ENCODE results near the gene RGL3. TPM values are rescaled to one million over a fixed set of nuclear protein-coding genes. Genes with fewer than 3 reads are reported as not detected.
"Not testable (repeated sequence)": the region's sequence is repeated elsewhere in the genome, so short reads cannot be mapped to it uniquely, and the experiment has no call there.

Gene RGL3
- total RNA-seq, 1 experiment from 2014 or later = 7.3 TPM

DNA sequence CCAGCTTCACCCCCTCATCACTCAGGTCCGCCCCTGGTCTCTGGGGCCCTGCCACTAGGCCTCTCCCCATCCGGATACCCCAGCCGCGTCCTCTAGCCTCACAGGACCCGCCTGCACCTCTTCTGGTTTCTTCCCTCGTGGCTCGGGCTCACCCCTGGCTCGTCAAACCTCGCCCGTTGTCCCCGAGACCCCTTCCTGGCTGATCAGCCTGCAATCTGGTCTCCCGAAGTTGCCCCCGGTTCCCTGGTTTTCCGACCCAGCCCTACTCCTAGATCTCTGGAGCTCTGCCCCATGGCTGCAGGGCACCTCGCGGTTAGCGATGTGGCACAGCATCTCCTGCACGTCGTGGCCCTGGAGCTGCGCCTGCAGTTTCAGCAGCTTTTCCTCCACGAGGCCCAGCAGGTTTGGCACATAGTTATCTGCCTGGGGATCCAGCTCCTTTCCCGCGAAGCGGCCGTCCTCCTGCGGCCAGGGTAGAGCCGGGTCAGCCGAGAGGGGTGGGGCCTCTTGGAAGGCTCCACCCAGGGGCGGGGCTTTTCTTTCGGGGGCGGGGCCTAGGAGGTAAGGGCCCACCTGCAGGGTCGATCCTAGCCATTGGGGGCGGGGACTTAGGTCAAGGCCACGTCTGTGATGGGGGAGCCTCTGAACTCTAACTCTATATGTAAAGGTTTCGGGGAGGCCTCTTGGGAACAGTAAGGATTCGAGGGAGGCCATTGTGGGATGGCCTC is 2.4 kb upstream of the RGL3 start:
- no peak for DNase-seq (ENCODE audit: extremely low read depth, low read depth)

DNA sequence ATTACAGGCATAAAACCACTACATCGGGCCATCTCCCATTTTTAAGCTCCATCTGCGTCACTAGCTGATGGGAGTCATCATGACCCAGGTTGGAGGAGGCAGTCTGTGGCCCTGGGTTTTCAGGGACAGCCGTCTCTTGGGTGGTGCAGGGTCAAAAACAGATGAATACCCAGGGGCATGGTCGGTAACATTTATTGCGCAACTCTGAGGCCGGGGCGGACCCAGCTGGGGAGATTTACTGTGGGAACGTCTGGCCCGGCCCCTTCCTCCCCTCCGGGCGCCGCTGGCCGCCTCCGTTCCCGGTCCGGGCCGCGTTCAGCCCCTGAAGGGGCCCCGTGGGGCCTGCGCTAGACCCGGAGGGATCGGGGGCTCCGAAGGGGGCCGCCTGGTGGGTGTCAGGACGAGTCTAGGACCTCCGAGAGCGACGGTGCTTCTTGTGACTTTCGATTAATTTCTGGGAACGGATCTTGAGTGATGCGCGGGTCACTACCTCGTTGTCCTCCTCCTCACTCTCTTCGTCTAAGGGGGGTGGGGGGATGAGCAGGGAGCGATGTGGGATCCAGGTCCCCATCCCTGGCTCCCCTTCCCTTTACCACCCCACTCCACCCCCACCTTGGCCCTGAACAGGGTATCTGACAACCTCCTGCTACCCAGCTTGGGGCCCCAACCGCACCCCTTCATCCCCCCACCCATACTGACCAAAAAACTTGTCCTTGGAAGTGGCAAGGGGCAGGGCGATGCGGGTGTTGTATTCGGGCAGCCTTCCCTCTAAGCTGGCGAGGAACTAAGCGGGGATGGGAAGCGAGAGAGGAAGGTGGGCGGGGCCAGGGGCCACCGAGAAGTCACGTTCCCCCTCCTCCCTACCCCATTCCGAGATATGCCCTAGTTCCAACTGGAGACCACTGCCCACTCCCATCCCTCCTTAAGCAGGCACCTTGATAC is 1.6 kb upstream of the RGL3 start:
- DNase-seq (ENCODE audit: extremely low read depth, low read depth) = no peak

DNA sequence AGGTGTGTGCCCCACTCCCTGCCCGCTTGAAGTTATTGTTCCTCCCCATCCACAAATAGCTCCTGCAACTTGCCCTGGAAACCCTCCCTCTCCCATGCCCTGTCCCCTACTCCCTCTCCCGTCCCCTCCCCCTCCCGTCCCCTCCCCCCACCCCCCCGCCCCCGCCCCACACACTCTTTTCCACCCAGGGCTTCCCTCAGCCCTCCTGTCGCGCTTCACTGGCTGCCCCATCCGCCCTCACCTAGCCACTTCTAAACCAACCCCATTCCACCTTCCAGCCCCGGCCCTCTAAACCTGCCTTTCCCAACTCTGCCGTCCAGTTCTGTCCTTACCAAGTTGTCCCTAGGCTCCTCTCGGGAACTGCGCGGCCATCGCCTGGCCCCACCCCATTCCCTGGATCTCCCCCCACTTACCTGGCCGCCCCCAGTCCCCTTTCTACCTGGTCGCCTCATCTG is 993 bp downstream of the RGL3 start:
- no peak for DNase-seq (ENCODE audit: extremely low read depth, low read depth)

DNA sequence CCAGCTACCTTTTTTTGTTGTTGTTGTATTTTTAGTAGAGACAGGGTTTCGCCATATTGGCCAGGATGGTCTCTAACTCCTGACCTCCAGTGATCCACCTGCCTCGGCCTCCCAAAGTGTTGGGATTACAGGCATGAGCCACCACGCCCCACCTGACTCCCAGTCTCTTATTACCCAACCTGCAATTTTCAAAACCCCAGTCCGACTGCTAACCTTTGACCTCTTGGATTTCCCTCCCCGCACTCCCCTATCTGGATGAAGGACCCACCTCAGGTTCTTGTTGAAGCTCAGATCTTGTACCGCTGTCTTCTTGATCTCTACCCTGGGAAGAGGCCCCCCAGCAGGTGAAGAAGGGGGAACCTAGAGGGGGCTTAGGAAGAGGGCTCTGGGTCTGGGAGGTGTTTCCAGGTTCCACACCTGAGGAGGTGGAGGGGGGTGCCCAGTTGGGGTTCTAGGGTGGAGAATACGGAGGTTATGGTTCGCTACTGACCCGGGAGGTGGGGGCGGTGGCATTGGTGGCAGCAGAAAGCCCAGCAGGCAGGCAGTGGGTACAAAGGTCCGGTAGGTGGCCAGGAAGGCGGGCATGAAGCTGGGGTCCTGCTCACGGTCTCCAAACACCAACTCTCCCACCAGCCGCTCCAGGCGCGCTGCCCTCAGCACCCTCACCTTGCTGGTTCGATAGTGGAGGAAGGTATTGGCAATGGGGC is 2.6 kb downstream of the RGL3 start:
- no peak for DNase-seq (ENCODE audit: extremely low read depth, low read depth)

DNA sequence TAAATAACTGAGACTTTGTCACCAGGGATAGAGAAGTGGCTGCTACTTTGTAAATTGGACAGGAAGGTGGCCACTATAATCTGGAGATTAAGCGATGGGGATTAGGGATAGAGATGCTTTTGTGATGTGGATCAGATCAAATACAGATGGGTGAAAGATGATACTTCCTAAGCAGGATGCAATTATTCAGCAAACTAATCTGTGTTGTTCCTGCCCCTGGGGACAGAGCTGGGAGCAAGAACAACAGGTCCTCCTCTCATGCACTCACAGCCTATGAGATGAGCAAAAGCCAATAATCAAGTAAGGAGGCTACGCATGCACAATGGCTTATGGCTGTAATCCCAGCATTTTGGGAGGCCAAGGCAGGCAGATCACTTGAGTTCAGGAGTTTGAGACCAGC is 4.6 kb downstream of the RGL3 start:
- no peak for DNase-seq (ENCODE audit: extremely low read depth, low read depth)

DNA sequence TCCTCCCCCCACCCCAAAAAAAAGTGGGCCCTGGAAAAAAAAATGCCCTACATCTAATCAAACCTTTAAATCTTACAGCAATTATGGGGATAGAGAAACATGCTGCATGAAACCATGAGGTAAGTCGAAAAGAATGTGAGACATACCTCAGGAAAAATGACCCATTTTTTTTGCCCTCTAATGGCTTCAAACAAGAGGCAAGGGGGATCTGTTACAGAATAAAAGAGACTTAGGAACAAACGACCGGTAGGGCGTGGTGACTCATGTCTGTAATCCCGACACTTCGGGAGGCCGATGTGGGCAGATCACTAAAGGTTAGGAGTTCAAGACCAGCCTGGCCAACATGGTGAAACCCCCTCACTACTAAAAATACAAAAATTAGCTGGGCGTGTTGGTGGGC is 8.4 kb downstream of the RGL3 start:
- DNase-seq (ENCODE audit: extremely low read depth, low read depth) = no peak

DNA sequence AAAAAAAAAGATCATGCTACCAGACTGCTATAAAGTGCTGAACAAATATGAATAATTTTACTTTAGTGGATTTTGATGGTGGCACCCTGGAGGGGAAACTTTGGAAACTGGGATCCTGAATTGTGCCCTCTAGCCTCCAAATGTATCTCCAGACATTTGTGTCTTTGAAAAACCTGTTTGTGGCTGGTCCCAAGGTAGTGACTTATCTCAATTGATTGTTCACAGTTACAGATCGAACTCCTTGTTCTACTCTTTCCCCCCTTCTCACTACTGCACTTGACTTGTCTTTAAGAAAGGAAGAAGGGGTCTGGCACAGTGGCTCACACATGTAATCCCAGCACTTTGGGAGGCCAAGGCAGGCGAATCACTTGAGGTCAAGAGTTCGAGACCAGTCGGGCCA is 10.5 kb downstream of the RGL3 start:
- no peak for DNase-seq (ENCODE audit: extremely low read depth, low read depth)

DNA sequence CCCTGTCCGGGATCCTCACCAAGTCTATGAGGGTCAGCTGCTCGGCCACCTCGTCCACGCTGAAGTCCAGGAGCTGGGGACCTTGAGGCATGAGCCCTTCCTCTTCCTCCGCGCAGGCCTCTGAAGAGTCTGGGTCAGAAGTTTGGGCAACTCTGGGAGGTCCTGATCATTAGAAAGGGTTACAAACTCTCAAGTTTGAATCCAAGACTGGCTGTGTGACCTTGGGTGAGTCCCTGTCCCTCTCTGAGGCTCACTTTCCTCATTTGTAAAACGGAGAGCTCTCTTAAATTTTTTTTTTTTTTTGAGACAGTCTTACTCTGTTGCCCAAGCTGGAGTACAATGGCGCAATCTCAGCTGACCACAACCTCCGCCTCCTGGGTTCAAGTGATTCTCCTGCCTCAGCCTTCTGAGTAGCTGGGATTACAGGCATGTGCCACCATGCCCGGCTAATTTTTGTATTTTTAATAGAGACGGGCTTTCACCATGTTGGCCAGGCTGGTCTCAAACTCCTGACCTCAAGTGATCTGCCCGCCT is 12.3 kb downstream of the RGL3 start:
- DNase-seq (ENCODE audit: extremely low read depth, low read depth) = not testable (repeated sequence)

DNA sequence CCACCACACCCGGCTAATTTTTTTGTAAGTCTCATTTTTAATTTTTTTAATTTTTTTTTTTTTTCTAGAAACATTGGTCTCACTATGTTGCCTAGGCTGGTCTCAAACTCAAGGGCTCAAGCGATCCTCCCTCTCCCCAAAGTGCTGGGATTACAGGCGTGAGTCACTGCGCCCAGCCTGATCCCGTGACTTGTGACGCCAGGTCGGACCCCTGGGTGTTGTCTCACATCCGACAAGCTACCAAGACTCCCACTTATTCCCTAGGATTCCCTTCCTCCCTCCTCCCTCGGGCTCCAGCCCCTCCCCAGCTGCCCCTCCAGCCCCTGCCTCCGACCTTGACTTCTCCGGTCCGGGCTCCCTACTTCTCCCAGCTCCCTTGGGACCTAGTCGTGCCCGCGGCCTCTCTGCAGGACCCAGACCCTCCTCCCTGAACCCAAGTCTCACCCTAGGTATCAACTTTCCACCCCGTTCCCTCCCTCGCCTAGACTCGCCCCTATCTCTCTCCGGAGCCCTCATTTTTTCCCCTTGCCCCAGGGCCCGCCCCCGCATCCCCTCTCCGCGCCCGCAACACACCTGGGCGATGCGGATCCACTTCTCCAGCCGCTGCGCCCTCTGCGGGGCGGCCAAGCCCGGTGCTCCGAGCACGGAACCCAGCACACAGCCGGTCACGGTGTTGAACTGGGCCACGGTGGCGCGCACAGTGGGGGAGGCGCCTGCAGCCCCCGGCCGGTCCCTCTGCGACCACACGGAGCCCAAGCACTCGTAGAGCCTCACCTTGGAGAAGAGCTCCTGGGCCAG is 13.1 kb downstream of the RGL3 start:
- no peak for DNase-seq (ENCODE audit: extremely low read depth, low read depth)

DNA sequence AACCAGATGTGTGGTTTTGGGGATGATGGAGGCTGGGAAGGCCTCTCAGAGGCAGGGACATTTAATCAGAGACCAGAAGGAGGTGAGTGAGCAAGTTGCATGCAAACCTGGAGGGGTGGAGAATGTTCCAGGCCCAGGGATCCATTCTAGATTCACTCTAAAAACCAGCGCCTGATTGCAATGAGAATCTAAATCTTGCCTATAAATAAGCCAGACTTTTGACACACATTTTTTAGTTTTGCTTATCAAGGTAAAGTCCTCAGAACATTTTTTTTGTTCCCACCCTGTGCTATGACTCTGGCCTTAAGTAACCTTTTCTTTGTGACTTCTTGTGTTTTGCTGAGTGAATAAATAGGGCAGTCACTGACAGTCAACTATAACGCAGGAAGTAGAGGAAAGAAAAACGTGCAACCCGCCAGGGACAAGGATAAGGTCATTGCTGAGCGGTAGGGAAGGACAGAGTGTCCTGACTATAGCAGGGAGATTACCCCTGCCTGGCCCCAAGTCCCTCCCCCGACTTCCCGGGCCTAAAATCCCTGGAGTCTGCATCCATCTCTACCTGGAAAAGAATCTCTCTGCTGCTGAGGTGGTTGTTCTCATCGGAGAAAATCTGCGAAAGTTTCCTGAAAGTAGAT is 14.4 kb downstream of the RGL3 start:
- DNase-seq (ENCODE audit: extremely low read depth, low read depth) = no peak

DNA sequence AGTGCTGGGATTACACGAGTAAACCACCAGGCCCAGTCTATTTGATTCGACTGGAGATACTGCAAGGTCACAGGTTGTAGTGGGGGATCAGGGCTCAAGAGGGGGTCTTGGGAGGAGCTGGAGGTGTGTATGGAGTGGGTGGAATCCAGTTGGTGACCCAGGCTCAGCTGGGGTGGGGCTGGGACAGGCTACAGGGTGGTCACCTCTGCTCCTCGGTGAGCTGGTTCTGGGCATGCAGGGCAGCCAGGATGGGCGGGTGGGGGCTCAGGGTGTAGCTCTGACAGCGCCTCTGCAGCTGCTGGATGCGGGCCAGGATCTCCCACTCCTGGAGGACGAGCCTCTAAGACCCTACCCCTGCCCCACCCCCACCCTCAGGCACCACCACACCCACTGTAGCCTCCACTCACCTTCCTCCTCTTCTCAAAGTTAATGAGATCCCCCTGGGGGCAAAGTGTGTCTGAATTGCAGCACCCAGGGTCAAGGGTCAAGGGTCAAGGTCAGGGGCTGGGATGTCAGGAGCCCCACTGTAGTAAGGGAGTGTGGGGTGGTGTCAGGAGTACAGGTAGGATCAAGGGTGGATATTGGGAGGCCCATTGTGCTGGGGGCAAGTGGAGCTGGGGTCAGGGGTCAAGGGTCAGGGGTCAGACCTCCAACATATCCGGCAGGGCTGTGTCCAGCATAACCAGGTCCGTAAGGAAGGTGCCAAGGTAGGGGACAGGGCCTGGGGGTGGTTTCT is 17.1 kb downstream of the RGL3 start:
- no peak for DNase-seq (ENCODE audit: extremely low read depth, low read depth)

DNA sequence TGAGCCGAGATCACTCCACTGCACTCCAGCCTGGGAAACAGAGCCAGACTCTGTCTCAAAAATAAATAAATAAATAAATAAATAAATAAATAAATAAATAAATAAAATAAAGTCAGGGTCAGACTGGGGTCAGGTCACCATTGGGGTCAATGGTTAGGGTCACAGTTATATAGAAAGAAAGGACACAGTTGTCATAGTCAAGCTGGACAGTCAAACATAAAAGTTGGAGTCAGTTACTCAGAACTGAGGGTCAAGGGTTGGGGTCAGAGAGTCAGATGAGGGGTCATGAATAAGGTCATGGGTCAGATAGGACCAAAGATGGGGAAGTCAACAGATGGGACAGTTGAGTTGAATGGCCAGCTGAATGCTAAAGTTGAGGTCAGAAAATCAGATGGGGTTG is 18.3 kb downstream of the RGL3 start:
- DNase-seq (ENCODE audit: extremely low read depth, low read depth) = no peak

DNA sequence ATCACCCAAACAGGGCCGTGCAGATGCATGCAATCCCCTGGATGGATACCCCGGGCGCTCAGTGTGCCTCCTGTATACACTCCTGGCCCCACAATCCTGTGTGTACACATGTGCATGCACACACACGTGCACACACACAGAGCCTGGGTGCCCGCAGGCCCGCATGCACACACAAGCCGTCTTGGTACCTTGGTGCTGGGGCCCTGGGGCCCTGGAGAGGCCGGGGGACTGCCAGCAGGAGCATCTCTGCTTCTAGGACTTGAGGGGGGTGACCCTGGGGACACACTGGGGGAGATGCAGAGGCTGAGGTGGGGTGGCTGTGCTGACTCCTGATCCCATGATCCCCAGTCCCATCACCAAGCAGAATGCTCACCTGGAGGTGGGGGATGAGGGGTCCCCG is 19.4 kb downstream of the RGL3 start:
- no peak for DNase-seq (ENCODE audit: extremely low read depth, low read depth)

DNA sequence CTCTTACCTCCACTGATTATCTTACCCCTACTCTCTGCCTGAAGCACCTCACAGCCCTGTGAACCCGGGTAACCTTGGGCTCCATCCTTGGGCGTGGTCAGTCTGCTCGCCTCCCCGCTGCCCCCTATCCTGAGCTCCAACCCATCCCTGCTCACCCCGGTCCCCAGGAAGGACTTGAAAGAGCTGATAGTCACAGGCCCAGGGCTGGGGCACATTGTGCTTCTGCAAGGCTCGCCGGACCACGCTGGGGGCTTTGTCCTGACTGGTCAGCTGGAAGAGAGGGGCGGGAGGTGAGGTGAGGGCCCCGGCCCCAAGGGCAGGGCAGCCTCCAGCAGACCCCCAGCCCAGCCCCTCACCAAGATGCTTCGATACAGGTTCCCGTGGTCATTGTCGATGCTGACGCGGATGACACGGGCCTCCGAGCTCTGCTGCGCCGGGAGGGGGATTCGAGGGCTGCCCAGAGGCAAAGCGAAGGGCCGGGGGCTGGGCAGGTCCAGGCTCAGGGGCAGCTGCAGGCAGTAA is 22.0 kb downstream of the RGL3 start:
- no peak for DNase-seq (ENCODE audit: extremely low read depth, low read depth)

DNA sequence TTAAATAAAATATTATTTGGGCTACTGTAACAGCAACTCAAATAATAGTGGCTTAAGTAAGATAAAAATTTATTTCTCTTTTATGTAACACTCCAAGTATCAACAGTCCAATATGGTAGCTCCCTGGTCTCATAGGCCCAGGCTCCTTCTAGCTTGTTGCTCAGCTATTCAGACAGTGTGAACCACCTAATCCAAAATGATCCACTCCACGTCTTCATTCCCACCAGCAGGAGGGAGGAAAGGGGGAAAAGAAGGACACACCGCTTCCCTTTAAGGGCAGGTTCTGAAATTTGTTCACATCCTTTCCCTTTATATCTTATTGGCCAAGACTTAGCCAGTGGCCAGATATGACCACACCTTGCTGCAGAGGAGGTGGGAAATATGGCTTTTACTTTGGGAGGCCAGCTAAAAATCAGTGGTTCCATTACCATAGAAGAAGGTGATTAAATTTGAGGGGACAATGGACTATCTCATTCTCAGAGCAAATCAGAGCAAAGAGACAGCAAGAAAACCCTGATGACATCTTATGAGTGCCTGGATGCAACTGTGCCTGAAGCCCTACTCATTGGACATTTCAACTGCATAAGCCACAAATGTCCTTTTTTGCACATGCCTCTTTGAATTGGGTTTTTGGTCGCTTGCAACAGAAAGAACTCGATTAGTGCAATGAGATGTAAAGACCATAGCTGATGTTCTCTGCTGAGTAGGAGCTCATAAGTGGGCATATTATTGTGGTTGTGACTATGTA is 28.0 kb downstream of the RGL3 start:
- no peak for DNase-seq (ENCODE audit: extremely low read depth, low read depth)

DNA sequence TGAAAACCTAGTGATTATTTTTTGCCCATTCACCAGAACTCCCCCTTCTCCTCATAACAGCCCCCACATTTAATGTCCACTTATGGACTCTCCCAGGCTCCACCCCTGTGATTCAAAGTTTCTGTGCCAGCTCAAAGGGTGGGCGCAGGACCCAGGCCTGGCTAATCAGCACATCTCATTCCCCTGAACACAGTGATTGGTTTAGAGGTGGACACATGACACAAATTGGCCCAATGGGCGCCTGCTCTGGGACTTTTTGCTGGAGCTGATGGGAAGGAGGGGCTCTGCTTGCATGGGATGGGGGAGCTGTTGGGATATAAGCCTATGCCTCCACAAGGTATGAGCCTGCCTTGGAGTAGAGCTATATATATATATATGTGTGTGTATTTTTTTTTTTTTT is 28.8 kb downstream of the RGL3 start:
- no peak for DNase-seq (ENCODE audit: extremely low read depth, low read depth)

DNA sequence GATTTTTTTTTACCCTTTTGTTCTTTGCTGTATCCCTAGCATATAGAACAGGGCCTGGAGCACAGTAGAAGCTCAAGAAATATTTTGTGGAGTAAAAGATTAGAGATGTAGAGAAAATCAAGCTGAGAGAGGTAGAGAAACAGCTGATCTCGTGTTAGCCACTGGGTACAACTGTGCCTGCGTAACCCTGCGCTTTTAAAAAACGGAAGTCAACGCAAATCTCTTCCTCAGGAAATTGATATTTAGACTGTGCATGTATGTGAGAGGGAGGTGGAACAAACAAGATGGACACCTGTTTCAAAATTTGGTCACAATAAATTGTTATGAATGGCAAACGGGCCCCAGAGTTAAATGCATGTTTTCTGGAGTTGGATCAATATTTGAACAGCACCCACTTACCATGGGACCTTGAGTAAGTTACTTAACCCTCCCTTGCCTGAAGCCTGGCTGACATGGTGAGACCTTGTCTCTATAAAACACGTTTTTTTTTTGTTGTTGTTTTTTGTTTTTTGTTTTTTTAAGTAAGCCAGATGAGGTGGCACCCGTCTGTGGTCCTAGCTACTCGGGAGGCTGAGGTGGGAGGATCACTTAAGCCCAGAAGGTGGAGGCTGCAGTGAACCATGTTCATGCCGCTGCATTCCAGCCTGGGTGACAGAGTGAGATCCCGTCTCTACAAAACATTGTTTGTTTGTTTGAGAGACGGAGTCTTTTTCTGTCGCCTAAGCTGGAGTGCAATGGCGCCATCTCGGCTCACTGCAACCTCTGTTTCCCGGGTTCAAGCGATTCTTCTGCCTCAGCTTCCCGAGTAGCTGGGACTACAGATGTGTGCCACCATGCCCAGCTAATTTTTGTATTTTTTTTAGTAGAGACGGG is 31.7 kb downstream of the RGL3 start:
- no peak for DNase-seq (ENCODE audit: extremely low read depth, low read depth)

Data from NCI-H460 (cell line).